ENCODE measurements around the gene WDR27. TPM values are rescaled to one million over a fixed set of nuclear protein-coding genes. Genes with fewer than 3 reads are reported as not detected.

Gene WDR27
- total RNA-seq, 3 donors from 2014 or later (not counting 1 experiment from before 2014, with no cell fraction given) = 12.7 to 31.0 (median 25.3) TPM

GRCh38 chr6:169566319-169566718 lies 135.5 kb downstream of the WDR27 start:
- H3K27ac Mint-ChIP-seq = no peak overlapping the region
- no peaks in the 10 kb centered on the region for H3K9me3 ChIP-seq (ENCODE audit: control insufficient read depth, insufficient read depth, low read length)
- H3K4me3 Mint-ChIP-seq = no peak overlapping the region
- no peaks in the 10 kb centered on the region for H3K36me3 ChIP-seq (ENCODE audit: control insufficient read depth, insufficient read depth, low read length)
- TF ChIP-seq, protein P1, sequence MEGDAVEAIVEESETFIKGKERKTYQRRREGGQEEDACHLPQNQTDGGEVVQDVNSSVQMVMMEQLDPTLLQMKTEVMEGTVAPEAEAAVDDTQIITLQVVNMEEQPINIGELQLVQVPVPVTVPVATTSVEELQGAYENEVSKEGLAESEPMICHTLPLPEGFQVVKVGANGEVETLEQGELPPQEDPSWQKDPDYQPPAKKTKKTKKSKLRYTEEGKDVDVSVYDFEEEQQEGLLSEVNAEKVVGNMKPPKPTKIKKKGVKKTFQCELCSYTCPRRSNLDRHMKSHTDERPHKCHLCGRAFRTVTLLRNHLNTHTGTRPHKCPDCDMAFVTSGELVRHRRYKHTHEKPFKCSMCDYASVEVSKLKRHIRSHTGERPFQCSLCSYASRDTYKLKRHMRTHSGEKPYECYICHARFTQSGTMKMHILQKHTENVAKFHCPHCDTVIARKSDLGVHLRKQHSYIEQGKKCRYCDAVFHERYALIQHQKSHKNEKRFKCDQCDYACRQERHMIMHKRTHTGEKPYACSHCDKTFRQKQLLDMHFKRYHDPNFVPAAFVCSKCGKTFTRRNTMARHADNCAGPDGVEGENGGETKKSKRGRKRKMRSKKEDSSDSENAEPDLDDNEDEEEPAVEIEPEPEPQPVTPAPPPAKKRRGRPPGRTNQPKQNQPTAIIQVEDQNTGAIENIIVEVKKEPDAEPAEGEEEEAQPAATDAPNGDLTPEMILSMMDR (IDR thresholded peaks at IDR 0.05) = no peak
- DNase-seq (no peak), ATAC-seq (no peak)
- no peaks in the 10 kb centered on the region for H3K9me3 Mint-ChIP-seq
- peaks cover 10% of the 10 kb centered on the region for H3K36me3 Mint-ChIP-seq
- H3K4me1 ChIP-seq (ENCODE audit: control insufficient read depth, insufficient read depth, low read length) = peaks cover 4% of the 10 kb centered on the region
- H3K4me1 Mint-ChIP-seq = peaks cover 0 to 13% of the 10 kb centered on the region in 2 donors
- no peaks in the 10 kb centered on the region for H3K27me3 ChIP-seq (ENCODE audit: control insufficient read depth, insufficient read depth, low read length)
- H3K27me3 Mint-ChIP-seq (ENCODE audit: low read depth in 2 of 2) = no peaks in the 10 kb centered on the region
- intact Hi-C loops (cut with micrococcal nuclease) = no loop called here
- 84% methylated on average over 11 of the region's 11 CpGs for WGBS (ENCODE audit: insufficient coverage)
- H3K27ac ChIP-seq (ENCODE audit: low read length) = no peak overlapping the region
- no peak overlapping the region for H3K4me3 ChIP-seq (ENCODE audit: low read length)

DNA sequence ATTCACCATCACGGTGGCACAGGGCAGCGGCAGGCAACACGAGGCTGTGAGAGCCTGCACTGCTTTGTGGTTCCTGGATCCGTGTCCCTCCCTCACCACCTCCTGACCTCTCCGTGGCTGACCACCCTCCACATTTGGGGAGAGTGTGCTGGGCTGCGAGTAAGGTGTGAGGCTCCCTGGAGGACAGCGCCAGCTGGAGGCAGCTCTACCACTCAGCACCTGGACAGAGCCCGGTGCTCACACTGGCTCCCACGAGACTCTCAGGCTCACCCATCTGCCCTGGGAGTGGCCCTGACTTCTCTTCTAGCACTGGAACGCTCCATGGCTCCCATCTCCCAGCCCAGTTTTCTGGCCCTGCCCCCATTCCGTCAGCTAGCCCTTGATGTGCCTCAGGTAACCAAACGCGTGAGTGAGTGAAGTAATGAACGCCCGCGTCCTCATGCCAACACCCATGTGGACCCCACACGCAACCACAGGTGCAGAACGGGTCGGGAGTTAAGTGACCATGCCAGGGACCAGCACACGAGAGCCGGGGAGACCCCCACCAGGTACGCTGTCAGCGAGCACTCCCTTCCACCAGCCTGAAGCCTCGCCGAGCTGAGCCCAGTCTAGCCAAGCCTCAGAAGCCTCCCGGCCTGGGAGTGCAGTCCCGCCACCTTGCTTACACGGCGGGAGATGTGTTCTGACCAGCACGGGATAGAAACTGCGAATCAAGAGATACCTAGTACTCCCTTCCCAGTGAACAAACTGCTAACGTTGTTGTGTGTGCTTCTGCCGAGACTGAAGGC lies 137.2 kb downstream of the WDR27 start:
- intact Hi-C loops (cut with micrococcal nuclease) = no loop called here
- Mint-ChIP-seq H3K9me3 (no peaks in the 10 kb centered on the region), H3K4me1 (peaks cover 0 to 13% of the 10 kb centered on the region in 2 donors), H3K27me3 (ENCODE audit: low read depth in 2 of 2) (no peaks in the 10 kb centered on the region), H3K27ac (no peak overlapping the region), H3K4me3 (no peak overlapping the region), H3K36me3 (peaks cover 13% of the 10 kb centered on the region)
- Histone ChIP-seq H3K27ac (ENCODE audit: low read length) (no peak overlapping the region), H3K4me1 (ENCODE audit: control insufficient read depth, insufficient read depth, low read length) (peaks cover 4% of the 10 kb centered on the region), H3K27me3 (ENCODE audit: control insufficient read depth, insufficient read depth, low read length) (no peaks in the 10 kb centered on the region), H3K4me3 (ENCODE audit: low read length) (no peak overlapping the region), H3K9me3 (ENCODE audit: control insufficient read depth, insufficient read depth, low read length) (no peaks in the 10 kb centered on the region), H3K36me3 (ENCODE audit: control insufficient read depth, insufficient read depth, low read length) (no peaks in the 10 kb centered on the region)
- DNase-seq (no peak), ATAC-seq (peak in 1 of 3 donors; percentile 14)
- TF ChIP-seq, protein P1 (IDR thresholded peaks at IDR 0.05) = no peak
- WGBS (ENCODE audit: insufficient coverage) = 91% methylated on average over 31 of the region's 33 CpGs

DNA sequence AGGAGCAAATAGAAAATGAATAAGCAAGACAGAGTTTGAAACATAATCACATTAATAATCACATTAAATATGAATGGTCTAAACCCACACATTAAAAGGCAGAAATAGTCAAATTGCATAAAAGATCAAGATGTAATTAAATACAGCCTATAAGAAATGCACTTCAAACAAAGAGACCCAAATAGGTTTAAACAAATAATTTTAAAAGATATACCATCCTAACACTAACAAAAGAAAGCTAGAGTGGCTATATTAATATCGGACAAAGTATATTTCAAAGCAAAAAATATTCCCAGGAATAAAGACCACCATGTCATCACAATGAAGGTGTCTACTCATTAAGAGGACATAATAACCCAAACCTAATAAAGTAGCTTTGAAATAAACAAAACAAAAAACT lies 140.2 kb downstream of the WDR27 start:
- DNase-seq (no peak), ATAC-seq (no peak)
- H3K9me3 ChIP-seq (ENCODE audit: control insufficient read depth, insufficient read depth, low read length) = no peaks in the 10 kb centered on the region
- no peaks in the 10 kb centered on the region for H3K9me3 Mint-ChIP-seq
- no peak overlapping the region for H3K27ac Mint-ChIP-seq
- no peak overlapping the region for H3K27ac ChIP-seq (ENCODE audit: low read length)
- H3K36me3 Mint-ChIP-seq = peaks cover 13% of the 10 kb centered on the region
- 100% methylated on average over 1 of the region's 1 CpG for WGBS (ENCODE audit: insufficient coverage)
- H3K36me3 ChIP-seq (ENCODE audit: control insufficient read depth, insufficient read depth, low read length) = no peaks in the 10 kb centered on the region
- TF ChIP-seq, protein P1 (IDR thresholded peaks at IDR 0.05) = no peak
- peaks cover 6 to 7% of the 10 kb centered on the region in 2 donors for H3K4me1 Mint-ChIP-seq
- no peaks in the 10 kb centered on the region for H3K27me3 Mint-ChIP-seq (ENCODE audit: low read depth in 2 of 2)
- H3K4me1 ChIP-seq (ENCODE audit: control insufficient read depth, insufficient read depth, low read length) = peaks cover 9% of the 10 kb centered on the region
- no peak overlapping the region for H3K4me3 Mint-ChIP-seq
- intact Hi-C loops (cut with micrococcal nuclease) = no loop called here
- H3K4me3 ChIP-seq (ENCODE audit: low read length) = no peak overlapping the region
- H3K27me3 ChIP-seq (ENCODE audit: control insufficient read depth, insufficient read depth, low read length) = no peaks in the 10 kb centered on the region

Measured in natural killer cell (primary cell).